Measurements from ENCODE around the gene NFATC3.

DNA sequence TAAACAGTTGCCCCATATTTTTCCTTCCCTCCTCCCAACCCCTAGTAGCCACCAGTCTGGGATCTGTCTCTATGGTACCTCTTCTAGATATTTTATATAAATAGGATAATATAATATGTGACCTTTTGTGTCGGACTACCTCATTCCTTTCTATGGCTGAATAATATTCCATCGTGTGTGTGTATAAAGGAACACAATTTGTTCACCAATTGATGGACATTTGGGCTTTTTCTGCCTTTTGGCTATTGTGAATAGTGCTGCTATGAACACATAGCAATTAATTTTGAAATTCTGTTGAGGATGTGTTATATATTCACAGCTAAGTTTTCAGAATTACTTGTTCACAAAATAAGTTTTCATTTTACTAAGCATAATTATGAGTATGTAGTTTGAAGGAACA lies 2.5 kb downstream of the NFATC3 start:
- TF ChIP-seq, protein P1, sequence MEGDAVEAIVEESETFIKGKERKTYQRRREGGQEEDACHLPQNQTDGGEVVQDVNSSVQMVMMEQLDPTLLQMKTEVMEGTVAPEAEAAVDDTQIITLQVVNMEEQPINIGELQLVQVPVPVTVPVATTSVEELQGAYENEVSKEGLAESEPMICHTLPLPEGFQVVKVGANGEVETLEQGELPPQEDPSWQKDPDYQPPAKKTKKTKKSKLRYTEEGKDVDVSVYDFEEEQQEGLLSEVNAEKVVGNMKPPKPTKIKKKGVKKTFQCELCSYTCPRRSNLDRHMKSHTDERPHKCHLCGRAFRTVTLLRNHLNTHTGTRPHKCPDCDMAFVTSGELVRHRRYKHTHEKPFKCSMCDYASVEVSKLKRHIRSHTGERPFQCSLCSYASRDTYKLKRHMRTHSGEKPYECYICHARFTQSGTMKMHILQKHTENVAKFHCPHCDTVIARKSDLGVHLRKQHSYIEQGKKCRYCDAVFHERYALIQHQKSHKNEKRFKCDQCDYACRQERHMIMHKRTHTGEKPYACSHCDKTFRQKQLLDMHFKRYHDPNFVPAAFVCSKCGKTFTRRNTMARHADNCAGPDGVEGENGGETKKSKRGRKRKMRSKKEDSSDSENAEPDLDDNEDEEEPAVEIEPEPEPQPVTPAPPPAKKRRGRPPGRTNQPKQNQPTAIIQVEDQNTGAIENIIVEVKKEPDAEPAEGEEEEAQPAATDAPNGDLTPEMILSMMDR (IDR thresholded peaks at IDR 0.05; ENCODE audit: low read length), result no peak
- TF ChIP-seq EZH2 (IDR thresholded peaks at IDR 0.05; ENCODE audit: borderline replicate concordance, low read length), result no peak
